Body of pancreas (tissue), 4 donors: ENCODE results near the gene VPS39.

ENCODE experiments used
- CTCF ChIP-seq, 7 experiments: fragments of 450-650 bp in 4 of 7; fragments of 200-600 bp in 3 of 7; sonication (generic) in 3 of 7; IDR thresholded peaks; one replicate each; pipeline ENCODE4 v1.5.1; 2016 to 2019; ENCODE audit warnings: antibody characterized with exemption in 7 of 7
- POLR2A ChIP-seq, 3 donors: fragments of 450-650 bp; IDR thresholded peaks; one replicate each; pipeline ENCODE4 v1.6.1; 2016; ENCODE audit warnings: antibody characterized with exemption in 3 of 3, mild to moderate bottlenecking in 2 of 3

- TF ChIP-seq CTCF (IDR thresholded peaks at IDR 0.05) (no peak), POLR2A (IDR thresholded peaks at IDR 0.05) (no peak)
These were observed 78.7 kb downstream of the VPS39 start for GRCh38 chr15:42129364-42129763.
